CD4-positive, alpha-beta T cell treated with Interleukin-17A for 4 hours (primary cell): ENCODE measurements around the gene CAMKMT.
"Not testable (repeated sequence)": the region's sequence is repeated elsewhere in the genome, so short reads cannot be mapped to it uniquely, and the experiment has no call there.

Experiments
- DNase-seq: peaks from one replicate; pipeline ENCODE4 v3.0.0-alpha.2; 2020; ENCODE audit warnings: mixed read lengths

The CAMKMT gene

GRCh38 chr2:44559108-44559507, 197.4 kb downstream of the CAMKMT start:
- no peak for DNase-seq

- no peak for DNase-seq
Observed at GRCh38 chr2:44560352-44560751, 198.6 kb downstream of the CAMKMT start.

GRCh38 chr2:44560941-44561340, 199.2 kb downstream of the CAMKMT start:
- DNase-seq: no peak

GRCh38 chr2:44562737-44563136, 201.0 kb downstream of the CAMKMT start:
- DNase-seq: no peak

GRCh38 chr2:44564752-44565151, 203.0 kb downstream of the CAMKMT start:
- no peak for DNase-seq

GRCh38 chr2:44566059-44566458, 204.3 kb downstream of the CAMKMT start:
- no peak for DNase-seq

GRCh38 chr2:44569491-44569890, 207.7 kb downstream of the CAMKMT start:
- no peak for DNase-seq

GRCh38 chr2:44570271-44570670, 208.5 kb downstream of the CAMKMT start:
- no peak for DNase-seq

- DNase-seq: no peak
Observed at GRCh38 chr2:44570777-44571176, 209.0 kb downstream of the CAMKMT start.

GRCh38 chr2:44572196-44572900, 210.6 kb downstream of the CAMKMT start:
- DNase-seq: no peak

- DNase-seq: no peak
Observed at GRCh38 chr2:44573996-44574395, 212.2 kb downstream of the CAMKMT start.

- no peak for DNase-seq
Observed at GRCh38 chr2:44578471-44579093, 216.8 kb downstream of the CAMKMT start.

- no peak for DNase-seq
Observed at GRCh38 chr2:44579115-44579836, 217.5 kb downstream of the CAMKMT start.

- no peak for DNase-seq
Observed at GRCh38 chr2:44579837-44580230, 218.1 kb downstream of the CAMKMT start.

- DNase-seq: no peak
Observed at GRCh38 chr2:44580875-44581515, 219.2 kb downstream of the CAMKMT start.

GRCh38 chr2:44582363-44583008, 220.7 kb downstream of the CAMKMT start:
- no peak for DNase-seq

GRCh38 chr2:44595615-44596014, 233.9 kb downstream of the CAMKMT start:
- not testable (repeated sequence) for DNase-seq

GRCh38 chr2:44596537-44597320, 235.0 kb downstream of the CAMKMT start:
- DNase-seq: no peak

GRCh38 chr2:44598330-44599119, 236.8 kb downstream of the CAMKMT start:
- DNase-seq: no peak

GRCh38 chr2:44599130-44599529, 237.4 kb downstream of the CAMKMT start:
- DNase-seq: no peak

GRCh38 chr2:44602446-44602845, 240.7 kb downstream of the CAMKMT start:
- no peak for DNase-seq
